ENCODE measurements around the gene TRIM4. TPM values are rescaled to one million over a fixed set of nuclear protein-coding genes. Genes with fewer than 3 reads are reported as not detected.
"Not testable (repeated sequence)": the region's sequence is repeated elsewhere in the genome, so short reads cannot be mapped to it uniquely, and the experiment has no call there.

The TRIM4 gene
- total RNA-seq, 1 donor from 2014 or later: 24.0 TPM

- H3K36me3 Mint-ChIP-seq (ENCODE audit: low read depth); intact Hi-C loops (cut with micrococcal nuclease); H3K27ac Mint-ChIP-seq; DNase-seq; H3K4me3 Mint-ChIP-seq; H3K4me1 Mint-ChIP-seq: not testable (repeated sequence)
- Mint-ChIP-seq H3K9me3 (peaks cover 13% of the 10 kb centered on the region), H3K27me3 (peaks cover 15% of the 10 kb centered on the region)
Measured at GRCh38 chr7:99935009-99935408, 15.7 kb upstream of the TRIM4 start.

GRCh38 chr7:99930376-99930775 lies 11.0 kb upstream of the TRIM4 start:
- Mint-ChIP-seq H3K27ac (no peak overlapping the region), H3K27me3 (peaks cover 30% of the 10 kb centered on the region), H3K4me3 (no peak overlapping the region), H3K36me3 (ENCODE audit: low read depth) (no peaks in the 10 kb centered on the region), H3K9me3 (no peaks in the 10 kb centered on the region), H3K4me1 (peaks cover 22% of the 10 kb centered on the region)
- no peak for DNase-seq
- intact Hi-C loops (cut with micrococcal nuclease): no loop called here

GRCh38 chr7:99929730-99930053 lies 10.4 kb upstream of the TRIM4 start:
- DNase-seq: no peak
- H3K36me3 Mint-ChIP-seq (ENCODE audit: low read depth): no peaks in the 10 kb centered on the region
- no peaks in the 10 kb centered on the region for H3K9me3 Mint-ChIP-seq
- peaks cover 32% of the 10 kb centered on the region for H3K27me3 Mint-ChIP-seq
- intact Hi-C loops (cut with micrococcal nuclease): loop anchor here (1.0 kb wide), 1 partner anchor 20 kb away; no protein-coding TSS in a partner anchor
- H3K4me3 Mint-ChIP-seq: peak overlapping the region; percentile 76
- H3K4me1 Mint-ChIP-seq: peaks cover 18% of the 10 kb centered on the region
- peak overlapping the region; percentile 16 for H3K27ac Mint-ChIP-seq

- Mint-ChIP-seq H3K27ac (peak within 1 kb of the TSS; percentile 16), H3K4me3 (peak within 1 kb of the TSS; percentile 76), H3K27me3 (peaks cover 34% of the 10 kb centered on the region), H3K9me3 (no peaks in the 10 kb centered on the region), H3K36me3 (ENCODE audit: low read depth) (no peaks in the 10 kb centered on the region), H3K4me1 (peaks cover 18% of the 10 kb centered on the region)
- intact Hi-C loops (cut with micrococcal nuclease): loop anchor here (1.0 kb wide), 1 partner anchor 20 kb away; no protein-coding TSS in a partner anchor
- DNase-seq: peak; percentile 85
Measured at GRCh38 chr7:99928994-99929729, 9.8 kb upstream of the TRIM4 start, which contains the start of gene GJC3. GJC3 (minus strand) TSS chr7:99929620; CDS start chr7:99929620, 0 bp downstream.

GRCh38 chr7:99928188-99928587 lies 8.9 kb upstream of the TRIM4 start:
- intact Hi-C loops (cut with micrococcal nuclease): no loop called here
- Mint-ChIP-seq H3K36me3 (ENCODE audit: low read depth) (no peaks in the 10 kb centered on the region), H3K4me1 (peaks cover 18% of the 10 kb centered on the region), H3K4me3 (peak overlapping the region; percentile 76), H3K9me3 (no peaks in the 10 kb centered on the region), H3K27me3 (peaks cover 31% of the 10 kb centered on the region), H3K27ac (no peak overlapping the region)
- no peak for DNase-seq

- Mint-ChIP-seq H3K27ac (no peak overlapping the region), H3K4me1 (peaks cover 18% of the 10 kb centered on the region), H3K9me3 (no peaks in the 10 kb centered on the region), H3K27me3 (peaks cover 31% of the 10 kb centered on the region), H3K36me3 (ENCODE audit: low read depth) (peaks cover 2% of the 10 kb centered on the region), H3K4me3 (no peak overlapping the region)
- no peak for DNase-seq
- intact Hi-C loops (cut with micrococcal nuclease): no loop called here
Measured at GRCh38 chr7:99927536-99927935, 8.2 kb upstream of the TRIM4 start.

- Mint-ChIP-seq H3K9me3 (no peaks in the 10 kb centered on the region), H3K27me3 (peaks cover 31% of the 10 kb centered on the region), H3K27ac (no peak overlapping the region), H3K4me1 (peaks cover 18% of the 10 kb centered on the region), H3K4me3 (no peak overlapping the region), H3K36me3 (ENCODE audit: low read depth) (peaks cover 7% of the 10 kb centered on the region)
- DNase-seq: no peak
- intact Hi-C loops (cut with micrococcal nuclease): no loop called here
Measured at GRCh38 chr7:99926321-99926720, 7.0 kb upstream of the TRIM4 start.

GRCh38 chr7:99923200-99923599 lies 3.9 kb upstream of the TRIM4 start:
- Mint-ChIP-seq H3K4me1 (peaks cover 9% of the 10 kb centered on the region), H3K36me3 (ENCODE audit: low read depth) (peaks cover 19% of the 10 kb centered on the region)
- intact Hi-C loops (cut with micrococcal nuclease): no loop called here

GRCh38 chr7:99920149-99920548 lies 819 bp upstream of the TRIM4 start:
- H3K27me3 Mint-ChIP-seq: peaks cover 4% of the 10 kb centered on the region
- intact Hi-C loops (cut with micrococcal nuclease): no loop called here
- peaks cover 33% of the 10 kb centered on the region for H3K4me1 Mint-ChIP-seq
- H3K4me3 Mint-ChIP-seq: peak overlapping the region; percentile 95
- peak overlapping the region; percentile 92 for H3K27ac Mint-ChIP-seq
- peaks cover 39% of the 10 kb centered on the region for H3K36me3 Mint-ChIP-seq (ENCODE audit: low read depth)
- DNase-seq: no peak
- H3K9me3 Mint-ChIP-seq: no peaks in the 10 kb centered on the region

More at GRCh38 chr7:99923200-99923599, 3.9 kb upstream of the TRIM4 start:
- DNase-seq: no peak
- no peak overlapping the region for H3K27ac Mint-ChIP-seq
- no peaks in the 10 kb centered on the region for H3K9me3 Mint-ChIP-seq
- peaks cover 25% of the 10 kb centered on the region for H3K27me3 Mint-ChIP-seq
- no peak overlapping the region for H3K4me3 Mint-ChIP-seq

- peaks cover 3% of the 10 kb centered on the region for H3K27me3 Mint-ChIP-seq
- H3K4me1 Mint-ChIP-seq: peaks cover 35% of the 10 kb centered on the region
- peak overlapping the region; percentile 95 for H3K4me3 Mint-ChIP-seq
- no peaks in the 10 kb centered on the region for H3K9me3 Mint-ChIP-seq
- peak overlapping the region; percentile 92 for H3K27ac Mint-ChIP-seq
- peaks cover 41% of the 10 kb centered on the region for H3K36me3 Mint-ChIP-seq (ENCODE audit: low read depth)
- no peak for DNase-seq
- intact Hi-C loops (cut with micrococcal nuclease): loop anchor here (1.0 to 2.0 kb wide), 2 partner anchors 161 to 414 kb away; partner anchors contain the start of gene ZNF3
Measured at GRCh38 chr7:99919814-99920112, 433 bp upstream of the TRIM4 start.

GRCh38 chr7:99910976-99911375 lies 8.4 kb downstream of the TRIM4 start:
- Mint-ChIP-seq H3K36me3 (ENCODE audit: low read depth) (peaks cover 50% of the 10 kb centered on the region), H3K4me1 (peaks cover 29% of the 10 kb centered on the region), H3K9me3 (no peaks in the 10 kb centered on the region), H3K27me3 (no peaks in the 10 kb centered on the region), H3K27ac (no peak overlapping the region), H3K4me3 (no peak overlapping the region)
- intact Hi-C loops (cut with micrococcal nuclease): no loop called here
- no peak for DNase-seq

GRCh38 chr7:99901581-99901980 lies 17.7 kb downstream of the TRIM4 start:
- no peak overlapping the region for H3K27ac Mint-ChIP-seq
- peaks cover 60% of the 10 kb centered on the region for H3K36me3 Mint-ChIP-seq (ENCODE audit: low read depth)
- H3K4me3 Mint-ChIP-seq: no peak overlapping the region
- H3K27me3 Mint-ChIP-seq: no peaks in the 10 kb centered on the region
- H3K4me1 Mint-ChIP-seq: no peaks in the 10 kb centered on the region
- intact Hi-C loops (cut with micrococcal nuclease): no loop called here
- H3K9me3 Mint-ChIP-seq: no peaks in the 10 kb centered on the region
- no peak for DNase-seq

GRCh38 chr7:99899830-99900519 lies 19.4 kb downstream of the TRIM4 start:
- Mint-ChIP-seq H3K27ac (no peak overlapping the region), H3K27me3 (no peaks in the 10 kb centered on the region), H3K4me1 (no peaks in the 10 kb centered on the region), H3K4me3 (no peak overlapping the region), H3K36me3 (ENCODE audit: low read depth) (peaks cover 50% of the 10 kb centered on the region), H3K9me3 (no peaks in the 10 kb centered on the region)
- no peak for DNase-seq
- intact Hi-C loops (cut with micrococcal nuclease): no loop called here

- H3K36me3 Mint-ChIP-seq (ENCODE audit: low read depth): peaks cover 45% of the 10 kb centered on the region
- intact Hi-C loops (cut with micrococcal nuclease): no loop called here
- no peak for DNase-seq
- no peak overlapping the region for H3K27ac Mint-ChIP-seq
- no peaks in the 10 kb centered on the region for H3K9me3 Mint-ChIP-seq
- no peaks in the 10 kb centered on the region for H3K4me1 Mint-ChIP-seq
- no peaks in the 10 kb centered on the region for H3K27me3 Mint-ChIP-seq
- H3K4me3 Mint-ChIP-seq: no peak overlapping the region
Measured at GRCh38 chr7:99898836-99899235, 20.5 kb downstream of the TRIM4 start.
